Measurements from ENCODE around the gene PTPRD. TPM values are rescaled to one million over a fixed set of nuclear protein-coding genes. Genes with fewer than 3 reads are reported as not detected.

Gene PTPRD
- total RNA-seq, 1 experiment from 2014 or later, result not detected

DNA sequence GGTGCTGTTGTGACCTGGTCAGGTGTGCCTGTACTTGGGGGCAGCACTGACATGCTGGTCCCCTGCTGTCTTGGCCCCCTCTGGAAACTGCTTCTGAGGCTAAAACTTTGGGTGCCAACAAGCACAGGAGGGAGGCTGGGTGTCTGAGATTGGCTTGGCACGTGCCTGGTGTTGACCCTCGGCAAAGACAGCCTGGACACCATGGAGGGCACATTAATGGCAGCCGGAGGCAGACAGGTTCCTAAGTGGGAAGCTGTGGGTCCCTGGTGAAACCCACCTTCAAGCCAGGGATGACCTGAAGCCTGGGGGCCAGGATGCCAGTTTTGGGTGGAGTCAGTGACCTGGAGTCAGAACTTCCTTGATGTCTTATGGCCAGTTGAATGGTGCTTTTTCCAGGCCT is 894.1 kb downstream of the PTPRD start:
- no peaks in the 10 kb centered on the region for H3K27me3 ChIP-seq (ENCODE audit: control insufficient read depth, insufficient read depth, low read length)
- H3K36me3 ChIP-seq (ENCODE audit: control insufficient read depth, insufficient read depth, low read length), result no peaks in the 10 kb centered on the region
- H3K27ac ChIP-seq (ENCODE audit: low read length), result no peak overlapping the region
- intact Hi-C loops (cut with micrococcal nuclease; ENCODE audit: unreplicated experiment), result no loop called here
- in situ Hi-C loops (cut with HindIII; ENCODE audit: low pct_unique_long_range_greater_than_20kb, low sequenced_read_pairs), result no loop called here
- no peaks in the 10 kb centered on the region for H3K4me1 ChIP-seq (ENCODE audit: control insufficient read depth, insufficient read depth, low read length)
- H3K9me3 ChIP-seq (ENCODE audit: control insufficient read depth, insufficient read depth, low read depth, low read length), result no peaks in the 10 kb centered on the region
- ChIA-PET POLR2A (no interaction called here), CTCF (no interaction called here)
- ATAC-seq (no peak), DNase-seq (ENCODE audit: low read depth, low spot score) (no peak)
- H3K4me3 ChIP-seq (ENCODE audit: low read depth in 2 of 2, low read length in 2 of 2), result no peak overlapping the region
- BruUV-seq (replicated peaks), result no TSS peak
- TF ChIP-seq TCF7L2 (IDR thresholded peaks at IDR 0.05; ENCODE audit: low read depth, low read length) (no peak), POLR2AphosphoS5 (IDR thresholded peaks at IDR 0.05; ENCODE audit: low read depth, low read length) (no peak), SIN3A (IDR thresholded peaks at IDR 0.05; ENCODE audit: borderline replicate concordance, insufficient read depth, low read depth, low read length) (no peak)
- TF ChIP-seq, protein P1, sequence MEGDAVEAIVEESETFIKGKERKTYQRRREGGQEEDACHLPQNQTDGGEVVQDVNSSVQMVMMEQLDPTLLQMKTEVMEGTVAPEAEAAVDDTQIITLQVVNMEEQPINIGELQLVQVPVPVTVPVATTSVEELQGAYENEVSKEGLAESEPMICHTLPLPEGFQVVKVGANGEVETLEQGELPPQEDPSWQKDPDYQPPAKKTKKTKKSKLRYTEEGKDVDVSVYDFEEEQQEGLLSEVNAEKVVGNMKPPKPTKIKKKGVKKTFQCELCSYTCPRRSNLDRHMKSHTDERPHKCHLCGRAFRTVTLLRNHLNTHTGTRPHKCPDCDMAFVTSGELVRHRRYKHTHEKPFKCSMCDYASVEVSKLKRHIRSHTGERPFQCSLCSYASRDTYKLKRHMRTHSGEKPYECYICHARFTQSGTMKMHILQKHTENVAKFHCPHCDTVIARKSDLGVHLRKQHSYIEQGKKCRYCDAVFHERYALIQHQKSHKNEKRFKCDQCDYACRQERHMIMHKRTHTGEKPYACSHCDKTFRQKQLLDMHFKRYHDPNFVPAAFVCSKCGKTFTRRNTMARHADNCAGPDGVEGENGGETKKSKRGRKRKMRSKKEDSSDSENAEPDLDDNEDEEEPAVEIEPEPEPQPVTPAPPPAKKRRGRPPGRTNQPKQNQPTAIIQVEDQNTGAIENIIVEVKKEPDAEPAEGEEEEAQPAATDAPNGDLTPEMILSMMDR (IDR thresholded peaks at IDR 0.05), result no peak
- TF ChIP-seq, protein P2, sequence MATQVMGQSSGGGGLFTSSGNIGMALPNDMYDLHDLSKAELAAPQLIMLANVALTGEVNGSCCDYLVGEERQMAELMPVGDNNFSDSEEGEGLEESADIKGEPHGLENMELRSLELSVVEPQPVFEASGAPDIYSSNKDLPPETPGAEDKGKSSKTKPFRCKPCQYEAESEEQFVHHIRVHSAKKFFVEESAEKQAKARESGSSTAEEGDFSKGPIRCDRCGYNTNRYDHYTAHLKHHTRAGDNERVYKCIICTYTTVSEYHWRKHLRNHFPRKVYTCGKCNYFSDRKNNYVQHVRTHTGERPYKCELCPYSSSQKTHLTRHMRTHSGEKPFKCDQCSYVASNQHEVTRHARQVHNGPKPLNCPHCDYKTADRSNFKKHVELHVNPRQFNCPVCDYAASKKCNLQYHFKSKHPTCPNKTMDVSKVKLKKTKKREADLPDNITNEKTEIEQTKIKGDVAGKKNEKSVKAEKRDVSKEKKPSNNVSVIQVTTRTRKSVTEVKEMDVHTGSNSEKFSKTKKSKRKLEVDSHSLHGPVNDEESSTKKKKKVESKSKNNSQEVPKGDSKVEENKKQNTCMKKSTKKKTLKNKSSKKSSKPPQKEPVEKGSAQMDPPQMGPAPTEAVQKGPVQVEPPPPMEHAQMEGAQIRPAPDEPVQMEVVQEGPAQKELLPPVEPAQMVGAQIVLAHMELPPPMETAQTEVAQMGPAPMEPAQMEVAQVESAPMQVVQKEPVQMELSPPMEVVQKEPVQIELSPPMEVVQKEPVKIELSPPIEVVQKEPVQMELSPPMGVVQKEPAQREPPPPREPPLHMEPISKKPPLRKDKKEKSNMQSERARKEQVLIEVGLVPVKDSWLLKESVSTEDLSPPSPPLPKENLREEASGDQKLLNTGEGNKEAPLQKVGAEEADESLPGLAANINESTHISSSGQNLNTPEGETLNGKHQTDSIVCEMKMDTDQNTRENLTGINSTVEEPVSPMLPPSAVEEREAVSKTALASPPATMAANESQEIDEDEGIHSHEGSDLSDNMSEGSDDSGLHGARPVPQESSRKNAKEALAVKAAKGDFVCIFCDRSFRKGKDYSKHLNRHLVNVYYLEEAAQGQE (IDR thresholded peaks at IDR 0.05; ENCODE audit: insufficient read depth in 1 of 2, low read depth in 2 of 2, low read length in 1 of 2), result no peak

DNA sequence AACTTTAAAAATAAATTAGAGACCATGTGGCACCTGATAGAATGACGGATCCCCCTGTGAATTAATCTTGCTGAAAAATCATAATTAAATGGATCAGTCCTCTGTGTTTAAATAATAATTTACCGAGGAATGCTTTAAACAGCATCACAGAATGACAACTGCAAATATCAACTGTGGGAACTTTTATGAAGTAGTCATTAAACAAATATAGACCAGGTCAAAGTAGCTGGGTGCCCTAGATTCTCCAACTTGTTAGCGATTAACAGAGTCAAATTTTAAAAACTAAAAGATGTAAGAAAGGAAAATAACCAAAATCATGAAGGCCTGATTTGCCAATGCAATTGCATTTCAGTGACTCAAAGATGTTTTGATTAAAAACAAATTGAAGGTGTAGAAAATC is 933.4 kb downstream of the PTPRD start:
- in situ Hi-C loops (cut with HindIII; ENCODE audit: low pct_unique_long_range_greater_than_20kb, low sequenced_read_pairs) (no loop called here), intact Hi-C loops (cut with micrococcal nuclease; ENCODE audit: unreplicated experiment) (no loop called here)
- no peak for DNase-seq (ENCODE audit: low read depth, low spot score)
- Histone ChIP-seq H3K27ac (ENCODE audit: low read length) (no peak overlapping the region), H3K9me3 (ENCODE audit: control insufficient read depth, insufficient read depth, low read depth, low read length) (no peaks in the 10 kb centered on the region), H3K4me3 (ENCODE audit: low read depth in 2 of 2, low read length in 2 of 2) (no peak overlapping the region), H3K36me3 (ENCODE audit: control insufficient read depth, insufficient read depth, low read length) (no peaks in the 10 kb centered on the region), H3K27me3 (ENCODE audit: control insufficient read depth, insufficient read depth, low read length) (no peaks in the 10 kb centered on the region), H3K4me1 (ENCODE audit: control insufficient read depth, insufficient read depth, low read length) (no peaks in the 10 kb centered on the region)
- ChIA-PET CTCF (no interaction called here), POLR2A (no interaction called here)
- ATAC-seq, result no peak
- TF ChIP-seq POLR2AphosphoS5 (IDR thresholded peaks at IDR 0.05; ENCODE audit: low read depth, low read length) (no peak), TCF7L2 (IDR thresholded peaks at IDR 0.05; ENCODE audit: low read depth, low read length) (no peak), SIN3A (IDR thresholded peaks at IDR 0.05; ENCODE audit: borderline replicate concordance, insufficient read depth, low read depth, low read length) (no peak)
- TF ChIP-seq, protein P1 (IDR thresholded peaks at IDR 0.05), result no peak
- TF ChIP-seq, protein P2 (IDR thresholded peaks at IDR 0.05; ENCODE audit: insufficient read depth in 1 of 2, low read depth in 2 of 2, low read length in 1 of 2), result no peak
- no TSS peak for BruUV-seq (replicated peaks)
